HepG2 (cell line): Measurements from ENCODE around the gene DMAP1. TPM values are rescaled to one million over a fixed set of nuclear protein-coding genes. Genes with fewer than 3 reads are reported as not detected.

Source experiments
- ATAD3A ChIP-seq: sonication (generic); formaldehyde crosslinking; IDR thresholded peaks from 2 replicates; pipeline ENCODE4 v1.4.0; 2020; ENCODE audit warnings: missing genetic modification reagents
- CBX5 ChIP-seq: sonication (generic); formaldehyde crosslinking; IDR thresholded peaks from 2 replicates; pipeline ENCODE4 v1.4.0; 2020; ENCODE audit warnings: missing genetic modification reagents, borderline replicate concordance
- ERF ChIP-seq: IDR thresholded peaks from 2 replicates; pipeline ENCODE4 v1.6.1; 2018; ENCODE audit warnings: missing biosample characterization, missing genetic modification reagents
- ETV6 ChIP-seq: sonication (generic); formaldehyde crosslinking; conservative IDR thresholded peaks from 2 replicates; pipeline ENCODE4 v1.4.0; 2020; ENCODE audit warnings: missing genetic modification reagents
- HHEX ChIP-seq: IDR thresholded peaks from 2 replicates; pipeline ENCODE4 v1.6.1; 2016; ENCODE audit warnings: control low read depth
- HIVEP1 ChIP-seq: sonication (generic); formaldehyde crosslinking; IDR thresholded peaks from 2 replicates; pipeline ENCODE4 v1.4.0; 2020; ENCODE audit warnings: mild to moderate bottlenecking, missing genetic modification reagents
- ISL2 ChIP-seq: sonication (generic); formaldehyde crosslinking; IDR thresholded peaks from 2 replicates; pipeline ENCODE4 v1.5.0; 2020; ENCODE audit warnings: missing genetic modification reagents
- KDM1A ChIP-seq: IDR thresholded peaks from 2 replicates; pipeline ENCODE4 v1.6.1; 2016; ENCODE audit warnings: missing compliant biosample characterization
- MAFF ChIP-seq: IDR thresholded peaks from 2 replicates; pipeline ENCODE4 v1.6.1; 2011; ENCODE audit warnings: low read depth, low read length, improper control_type of control experiment
- POGK ChIP-seq: sonication (generic); formaldehyde crosslinking; conservative IDR thresholded peaks from 2 replicates; pipeline ENCODE4 v1.8.0; 2022; ENCODE audit warnings: mild to moderate bottlenecking, moderate library complexity, missing genetic modification reagents
- RAD21 ChIP-seq: fragments of 450-650 bp; formaldehyde crosslinking; IDR thresholded peaks from 2 replicates; pipeline ENCODE4 v1.5.0; 2020; ENCODE audit warnings: mild to moderate bottlenecking
- RBM22 ChIP-seq: fragments of 200-400 bp; formaldehyde crosslinking; optimal IDR thresholded peaks from 2 replicates; pipeline ENCODE3; 2017; ENCODE audit warnings: mild to moderate bottlenecking, low read length, moderate library complexity
- TP53 ChIP-seq: sonication (generic); formaldehyde crosslinking; conservative IDR thresholded peaks from 2 replicates; pipeline ENCODE4 v1.4.0; 2020; ENCODE audit warnings: missing genetic modification reagents
- ZNF558 ChIP-seq: sonication (generic); formaldehyde crosslinking; IDR thresholded peaks from 2 replicates; pipeline ENCODE4 v1.9.0; 2022; ENCODE audit warnings: mild to moderate bottlenecking, missing genetic modification reagents, borderline replicate concordance
- ZNF597 ChIP-seq: sonication (generic); formaldehyde crosslinking; IDR thresholded peaks from 2 replicates; pipeline ENCODE4 v1.5.0; 2020; ENCODE audit warnings: missing genetic modification reagents
- ZNF607 ChIP-seq: sonication (generic); formaldehyde crosslinking; IDR thresholded peaks from 2 replicates; pipeline ENCODE4 v1.5.1; 2020; ENCODE audit warnings: missing genetic modification reagents, mild to moderate bottlenecking, borderline replicate concordance
- ZNF629 ChIP-seq: sonication (generic); formaldehyde crosslinking; conservative IDR thresholded peaks from 2 replicates; pipeline ENCODE4 v1.5.0; 2020; ENCODE audit warnings: missing genetic modification reagents
- ZSCAN9 ChIP-seq: IDR thresholded peaks from 2 replicates; pipeline ENCODE4 v1.6.1; 2016; ENCODE audit warnings: borderline replicate concordance
- polyA plus RNA-seq, 8 experiments: library from polyadenylated mRNA; depleted of rRNA in 3 of 8; stranded (reverse) in 7 of 8; unstranded in 1 of 8; fragments of >200 nt; fragmentation: Illumina TruSeq in 4 of 8; extraction: Trizol in 4 of 8; gene quantifications; 2 replicates each; pipeline versions ENCODE4 v1.2.1 to v1.2.3, GENCODE V29; 2011 to 2016; ENCODE audit warnings: low read depth in 4 of 8, missing spikeins in 1 of 8, mixed read lengths in 1 of 8; ENCODE audit not compliant: insufficient read depth in 1 of 8
- total RNA-seq, 5 experiments: library from RNA; depleted of rRNA; stranded (reverse); fragments of >200 nt; fragmentation: Illumina TruSeq; extraction: Trizol; gene quantifications; 2 replicates each; pipeline ENCODE4 v1.2.3, GENCODE V29; 2016; ENCODE audit warnings: low read depth in 1 of 5
- TF ChIP-seq, protein P1 (sequence below): sonication (generic); formaldehyde crosslinking; IDR thresholded peaks from 2 replicates; pipeline ENCODE4 v1.4.0; 2020; ENCODE audit warnings: missing genetic modification reagents
- TF ChIP-seq, protein P2 (sequence below): sonication (generic); formaldehyde crosslinking; IDR thresholded peaks from 2 replicates; pipeline ENCODE4 v1.4.0; 2020; ENCODE audit warnings: mild to moderate bottlenecking, missing genetic modification reagents, borderline replicate concordance
- TF ChIP-seq, protein P3 (sequence below): sonication (generic); formaldehyde crosslinking; IDR thresholded peaks from 2 replicates; pipeline ENCODE4 v1.4.0; 2020; ENCODE audit warnings: missing genetic modification reagents

Gene DMAP1
- total and polyA plus RNA-seq, 2 of the 13 experiments (the other 11 are each of a cell fraction or from before 2014, with no cell fraction given) = 17.6 to 32.7 TPM

- TF ChIP-seq RAD21 (CRISPR knock-in tag) = peak; percentile 70
- TF ChIP-seq, protein P1, sequence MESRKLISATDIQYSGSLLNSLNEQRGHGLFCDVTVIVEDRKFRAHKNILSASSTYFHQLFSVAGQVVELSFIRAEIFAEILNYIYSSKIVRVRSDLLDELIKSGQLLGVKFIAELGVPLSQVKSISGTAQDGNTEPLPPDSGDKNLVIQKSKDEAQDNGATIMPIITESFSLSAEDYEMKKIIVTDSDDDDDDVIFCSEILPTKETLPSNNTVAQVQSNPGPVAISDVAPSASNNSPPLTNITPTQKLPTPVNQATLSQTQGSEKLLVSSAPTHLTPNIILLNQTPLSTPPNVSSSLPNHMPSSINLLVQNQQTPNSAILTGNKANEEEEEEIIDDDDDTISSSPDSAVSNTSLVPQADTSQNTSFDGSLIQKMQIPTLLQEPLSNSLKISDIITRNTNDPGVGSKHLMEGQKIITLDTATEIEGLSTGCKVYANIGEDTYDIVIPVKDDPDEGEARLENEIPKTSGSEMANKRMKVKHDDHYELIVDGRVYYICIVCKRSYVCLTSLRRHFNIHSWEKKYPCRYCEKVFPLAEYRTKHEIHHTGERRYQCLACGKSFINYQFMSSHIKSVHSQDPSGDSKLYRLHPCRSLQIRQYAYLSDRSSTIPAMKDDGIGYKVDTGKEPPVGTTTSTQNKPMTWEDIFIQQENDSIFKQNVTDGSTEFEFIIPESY = no peak; the same call in 1 of the 2 replicates
- TF ChIP-seq, protein P2, sequence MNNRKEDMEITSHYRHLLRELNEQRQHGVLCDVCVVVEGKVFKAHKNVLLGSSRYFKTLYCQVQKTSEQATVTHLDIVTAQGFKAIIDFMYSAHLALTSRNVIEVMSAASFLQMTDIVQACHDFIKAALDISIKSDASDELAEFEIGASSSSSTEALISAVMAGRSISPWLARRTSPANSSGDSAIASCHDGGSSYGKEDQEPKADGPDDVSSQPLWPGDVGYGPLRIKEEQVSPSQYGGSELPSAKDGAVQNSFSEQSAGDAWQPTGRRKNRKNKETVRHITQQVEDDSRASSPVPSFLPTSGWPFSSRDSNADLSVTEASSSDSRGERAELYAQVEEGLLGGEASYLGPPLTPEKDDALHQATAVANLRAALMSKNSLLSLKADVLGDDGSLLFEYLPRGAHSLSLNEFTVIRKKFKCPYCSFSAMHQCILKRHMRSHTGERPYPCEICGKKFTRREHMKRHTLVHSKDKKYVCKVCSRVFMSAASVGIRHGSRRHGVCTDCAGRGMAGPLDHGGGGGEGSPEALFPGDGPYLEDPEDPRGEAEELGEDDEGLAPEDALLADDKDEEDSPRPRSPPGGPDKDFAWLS (CRISPR knock-in tag) = no peak
- no peak for TF ChIP-seq ATAD3A (CRISPR knock-in tag)
- TF ChIP-seq, protein P3, sequence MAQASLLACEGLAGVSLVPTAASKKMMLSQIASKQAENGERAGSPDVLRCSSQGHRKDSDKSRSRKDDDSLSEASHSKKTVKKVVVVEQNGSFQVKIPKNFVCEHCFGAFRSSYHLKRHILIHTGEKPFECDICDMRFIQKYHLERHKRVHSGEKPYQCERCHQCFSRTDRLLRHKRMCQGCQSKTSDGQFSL (CRISPR knock-in tag) = peak; percentile 69; the same call in 1 of the 2 replicates
- no peak for TF ChIP-seq HHEX (CRISPR knock-in tag)
- peak; percentile 82; the same call in 1 of the 2 replicates for TF ChIP-seq POGK (CRISPR knock-in tag)
- peak; percentile 56; the same call in 1 of the 2 replicates for TF ChIP-seq HIVEP1 (CRISPR knock-in tag)
- TF ChIP-seq ISL2 = peak; percentile 80; the same call in 1 of the 2 replicates
- peak; percentile 81 for TF ChIP-seq ZSCAN9
- TF ChIP-seq ZNF597 (CRISPR knock-in tag) = peak; percentile 64; the same call in 1 of the 2 replicates
- TF ChIP-seq TP53 (CRISPR knock-in tag) = peak; percentile 85
- 0 out of 2 replicates have a peak, but pooled peaks have one; percentile 24 for TF ChIP-seq MAFF
- TF ChIP-seq RBM22 = peak; percentile 88
- peak; percentile 52 for TF ChIP-seq ZNF629 (CRISPR knock-in tag)
- TF ChIP-seq ZNF558 (CRISPR knock-in tag) = peak; percentile 89; the same call in 1 of the 2 replicates
- TF ChIP-seq KDM1A (CRISPR knock-in tag) = peak; percentile 66; the same call in 1 of the 2 replicates
- 0 out of 2 replicates have a peak, but pooled peaks have one; percentile 61 for TF ChIP-seq ETV6
- peak; percentile 76; the same call in 1 of the 2 replicates for TF ChIP-seq ERF (CRISPR knock-in tag)
- no peak for TF ChIP-seq ZNF607
- peak; percentile 96; the same call in 1 of the 2 replicates for TF ChIP-seq CBX5 (CRISPR knock-in tag)
These were observed at the start of gene DMAP1 (continued) for GRCh38 chr1:44213222-44214112.
